HG02642 (cell line): ENCODE measurements around the gene VSTM1.
A peak's percentile ranks its signal among the peaks of the same experiment; 100 is the strongest.
"Not testable (repeated sequence)": the region's sequence is repeated elsewhere in the genome, so short reads cannot be mapped to it uniquely, and the experiment has no call there.

Experiments
- ATAC-seq: cut with Tn5 transposase; IDR thresholded peaks from one replicate; pipeline ENCODE4 v1.9.1; 2021; ENCODE audit warnings: mild to moderate bottlenecking; ENCODE audit not compliant: unreplicated experiment, poor library complexity

VSTM1 gene

GRCh38 chr19:54063350-54064116 is at the start of gene VSTM1:
TSS of gene VSTM1 (minus strand) at chr19:54063897. CDS start at chr19:54063777, 120 bp downstream.
- no peak for ATAC-seq

GRCh38 chr19:54109651-54110050 is 46.0 kb upstream of the VSTM1 start:
- no peak for ATAC-seq

GRCh38 chr19:54108496-54108895 is 44.8 kb upstream of the VSTM1 start:
- ATAC-seq = no peak

- ATAC-seq = no peak
These were observed 44.3 kb upstream of the VSTM1 start for GRCh38 chr19:54107876-54108490.

GRCh38 chr19:54106716-54107115 is 43.0 kb upstream of the VSTM1 start:
- no peak for ATAC-seq

- ATAC-seq = no peak
These were observed 42.1 kb upstream of the VSTM1 start for GRCh38 chr19:54105796-54106195.

- no peak for ATAC-seq
These were observed 41.5 kb upstream of the VSTM1 start for GRCh38 chr19:54104998-54105715.

- peak; percentile 95 for ATAC-seq
These were observed 38.9 kb upstream of the VSTM1 start, which contains the start of gene NDUFA3 for GRCh38 chr19:54102421-54103169. TSS of gene NDUFA3 (plus strand) at chr19:54102855. CDS start at chr19:54102879, 24 bp downstream.

GRCh38 chr19:54100561-54100960 is 36.9 kb upstream of the VSTM1 start, which contains the start of gene OSCAR:
TSS of gene OSCAR (minus strand) at chr19:54100803. CDS start at chr19:54100792, 11 bp downstream.
- ATAC-seq = no peak

GRCh38 chr19:54099903-54100255 is 36.2 kb upstream of the VSTM1 start:
- not testable (repeated sequence) for ATAC-seq

GRCh38 chr19:54099190-54099902 is 35.6 kb upstream of the VSTM1 start:
- no peak for ATAC-seq

GRCh38 chr19:54096617-54097106 is 33.0 kb upstream of the VSTM1 start:
- ATAC-seq = no peak

GRCh38 chr19:54095859-54096616 is 32.3 kb upstream of the VSTM1 start:
- ATAC-seq = not testable (repeated sequence)

- no peak for ATAC-seq
These were observed 31.6 kb upstream of the VSTM1 start for GRCh38 chr19:54095136-54095858.

GRCh38 chr19:54094426-54095000 is 30.8 kb upstream of the VSTM1 start:
- ATAC-seq = no peak

GRCh38 chr19:54084410-54084809 is 20.7 kb upstream of the VSTM1 start:
- ATAC-seq = no peak

- ATAC-seq = no peak
These were observed 17.3 kb upstream of the VSTM1 start, which contains the start of gene TARM1 for GRCh38 chr19:54081032-54081431. TSS of gene TARM1 (minus strand) at chr19:54081365. CDS start at chr19:54081340, 25 bp downstream.

GRCh38 chr19:54077334-54077733 is 13.6 kb upstream of the VSTM1 start:
- ATAC-seq = no peak
